Measurements from ENCODE around the gene ST8SIA6.
"Not testable (repeated sequence)": the region's sequence is repeated elsewhere in the genome, so short reads cannot be mapped to it uniquely, and the experiment has no call there.

The ST8SIA6 gene

GRCh38 chr10:17454161-17455014, at the start of gene ST8SIA6:
Gene ST8SIA6 (minus strand): TSS chr10:17454595. CDS start chr10:17454255, 340 bp downstream.
- DNase-seq: no peak

GRCh38 chr10:17503795-17504194, 49.4 kb upstream of the ST8SIA6 start:
- no peak for DNase-seq

- DNase-seq: no peak
Measured at GRCh38 chr10:17502814-17503213, 48.4 kb upstream of the ST8SIA6 start.

GRCh38 chr10:17499014-17499413, 44.6 kb upstream of the ST8SIA6 start:
- DNase-seq: not testable (repeated sequence)

- no peak for DNase-seq
Measured at GRCh38 chr10:17497446-17498030, 43.1 kb upstream of the ST8SIA6 start.

GRCh38 chr10:17494626-17495260, 40.3 kb upstream of the ST8SIA6 start:
- DNase-seq: no peak

- no peak for DNase-seq
Measured at GRCh38 chr10:17488848-17489247, 34.5 kb upstream of the ST8SIA6 start.

GRCh38 chr10:17483079-17483478, 28.7 kb upstream of the ST8SIA6 start:
- DNase-seq: no peak

- DNase-seq: no peak
Measured at GRCh38 chr10:17479822-17480221, 25.4 kb upstream of the ST8SIA6 start.

GRCh38 chr10:17479015-17479615, 24.7 kb upstream of the ST8SIA6 start:
- DNase-seq: no peak

- no peak for DNase-seq
Measured at GRCh38 chr10:17476073-17476472, 21.7 kb upstream of the ST8SIA6 start.

GRCh38 chr10:17475661-17476060, 21.3 kb upstream of the ST8SIA6 start:
- DNase-seq: no peak

- no peak for DNase-seq
Measured at GRCh38 chr10:17474595-17475323, 20.4 kb upstream of the ST8SIA6 start.

GRCh38 chr10:17473228-17473950, 19.0 kb upstream of the ST8SIA6 start:
- no peak for DNase-seq

GRCh38 chr10:17472481-17473227, 18.3 kb upstream of the ST8SIA6 start:
- no peak for DNase-seq

GRCh38 chr10:17470246-17470645, 15.9 kb upstream of the ST8SIA6 start:
- DNase-seq: no peak

- DNase-seq: no peak
Measured at GRCh38 chr10:17465328-17466125, 11.1 kb upstream of the ST8SIA6 start.

- no peak for DNase-seq
Measured at GRCh38 chr10:17464545-17464944, 10.2 kb upstream of the ST8SIA6 start.

GRCh38 chr10:17460756-17461155, 6.4 kb upstream of the ST8SIA6 start:
- no peak for DNase-seq

GRCh38 chr10:17457083-17457482, 2.7 kb upstream of the ST8SIA6 start:
- DNase-seq: no peak

Data from NCI-H524 treated with DMSO at 0.1 percent for 48 hours (cell line).